GM13976 (cell line): ENCODE measurements around the gene GTF2IRD1.

Experiments
- DNase-seq: peaks from one replicate; pipeline ENCODE4 v3.0.0; 2012; ENCODE audit warnings: low spot score
- in situ Hi-C: fragments of 300-500 bp; cut with MboI; formaldehyde crosslinking; loops from one replicate; pipeline ENCODE4 v1.12.0; 2022; ENCODE audit warnings: low sequenced_read_pairs, mixed read lengths, inconsistent platforms; ENCODE audit not compliant: unreplicated experiment
- TF ChIP-seq, protein P1 (sequence below): IDR thresholded peaks from 2 replicates; pipeline ENCODE4 v1.5.1; 2012; ENCODE audit warnings: borderline replicate concordance, mild to moderate bottlenecking; ENCODE audit not compliant: insufficient read depth; ENCODE audit errors: extremely low read depth, missing control alignments, control extremely low read depth

Gene GTF2IRD1

DNA sequence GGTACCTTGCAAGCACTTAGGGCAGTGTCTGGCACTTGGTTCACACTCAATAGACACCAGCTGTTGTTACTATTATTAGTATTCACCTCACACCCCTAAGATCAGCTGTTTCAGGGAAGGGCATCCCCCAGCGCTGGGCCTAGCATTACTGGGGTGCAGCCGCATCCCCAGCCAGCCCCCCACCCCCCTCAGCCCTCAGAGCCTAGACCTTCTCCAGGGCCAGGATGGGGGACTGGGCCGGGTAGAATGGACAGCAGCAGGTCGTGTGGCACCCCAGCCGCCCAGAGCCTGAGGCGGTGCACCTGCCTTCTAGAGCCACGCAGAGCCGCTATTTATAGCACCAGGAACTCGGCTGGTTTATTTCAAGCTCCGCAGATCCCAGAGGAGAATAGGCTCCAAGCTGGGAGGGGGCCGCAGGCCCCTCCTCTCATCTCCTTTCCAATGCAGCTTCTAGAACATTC lies 60.5 kb downstream of the GTF2IRD1 start:
- in situ Hi-C loops: no loop called here
- no peak for DNase-seq
- TF ChIP-seq, protein P1, sequence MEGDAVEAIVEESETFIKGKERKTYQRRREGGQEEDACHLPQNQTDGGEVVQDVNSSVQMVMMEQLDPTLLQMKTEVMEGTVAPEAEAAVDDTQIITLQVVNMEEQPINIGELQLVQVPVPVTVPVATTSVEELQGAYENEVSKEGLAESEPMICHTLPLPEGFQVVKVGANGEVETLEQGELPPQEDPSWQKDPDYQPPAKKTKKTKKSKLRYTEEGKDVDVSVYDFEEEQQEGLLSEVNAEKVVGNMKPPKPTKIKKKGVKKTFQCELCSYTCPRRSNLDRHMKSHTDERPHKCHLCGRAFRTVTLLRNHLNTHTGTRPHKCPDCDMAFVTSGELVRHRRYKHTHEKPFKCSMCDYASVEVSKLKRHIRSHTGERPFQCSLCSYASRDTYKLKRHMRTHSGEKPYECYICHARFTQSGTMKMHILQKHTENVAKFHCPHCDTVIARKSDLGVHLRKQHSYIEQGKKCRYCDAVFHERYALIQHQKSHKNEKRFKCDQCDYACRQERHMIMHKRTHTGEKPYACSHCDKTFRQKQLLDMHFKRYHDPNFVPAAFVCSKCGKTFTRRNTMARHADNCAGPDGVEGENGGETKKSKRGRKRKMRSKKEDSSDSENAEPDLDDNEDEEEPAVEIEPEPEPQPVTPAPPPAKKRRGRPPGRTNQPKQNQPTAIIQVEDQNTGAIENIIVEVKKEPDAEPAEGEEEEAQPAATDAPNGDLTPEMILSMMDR: no peak

DNA sequence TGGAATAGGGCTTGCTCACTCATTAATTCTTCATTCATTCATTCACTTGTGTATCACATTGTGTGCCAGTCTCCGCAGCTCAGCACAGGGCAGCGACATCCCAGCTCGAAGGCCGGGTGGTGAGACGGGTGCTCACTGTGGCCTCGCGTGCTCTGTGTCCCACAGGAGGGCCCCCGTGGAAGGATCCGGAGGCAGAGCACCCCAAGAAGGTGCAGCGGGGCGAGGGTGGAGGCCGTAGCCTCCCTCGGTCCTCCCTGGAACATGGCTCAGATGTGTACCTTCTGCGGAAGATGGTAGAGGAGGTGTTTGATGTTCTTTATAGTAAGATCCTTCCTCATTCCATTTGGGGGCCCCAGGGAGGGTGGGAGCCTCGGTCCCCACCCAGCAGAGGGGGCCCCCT lies 61.6 kb downstream of the GTF2IRD1 start:
- in situ Hi-C loops: no loop called here
- TF ChIP-seq, protein P1: no peak

DNA sequence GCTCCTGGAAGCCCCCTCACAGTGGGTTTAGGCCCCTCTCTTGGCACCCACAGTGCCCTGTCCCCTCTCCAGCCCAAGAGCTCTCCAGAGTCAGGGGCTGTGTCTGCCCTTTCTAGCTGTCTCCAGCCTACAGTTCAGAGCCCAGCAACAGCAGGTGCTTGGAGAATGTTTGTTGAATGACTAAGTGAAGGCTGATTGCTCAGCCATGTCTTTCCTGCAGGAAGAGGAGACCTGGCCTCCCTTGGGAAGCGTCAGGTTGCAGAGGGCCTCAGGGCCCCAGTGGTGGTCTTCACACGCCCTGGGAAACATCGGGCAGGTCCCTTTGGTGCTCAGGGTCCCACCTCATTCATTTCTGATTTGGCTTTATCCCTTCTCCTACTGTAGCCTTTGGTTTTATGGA lies 62.5 kb downstream of the GTF2IRD1 start:
- no peak for DNase-seq
- in situ Hi-C loops: no loop called here
- TF ChIP-seq, protein P1: no peak

More for the DNA sequence above, 61.6 kb downstream of the GTF2IRD1 start:
- no peak for DNase-seq

DNA sequence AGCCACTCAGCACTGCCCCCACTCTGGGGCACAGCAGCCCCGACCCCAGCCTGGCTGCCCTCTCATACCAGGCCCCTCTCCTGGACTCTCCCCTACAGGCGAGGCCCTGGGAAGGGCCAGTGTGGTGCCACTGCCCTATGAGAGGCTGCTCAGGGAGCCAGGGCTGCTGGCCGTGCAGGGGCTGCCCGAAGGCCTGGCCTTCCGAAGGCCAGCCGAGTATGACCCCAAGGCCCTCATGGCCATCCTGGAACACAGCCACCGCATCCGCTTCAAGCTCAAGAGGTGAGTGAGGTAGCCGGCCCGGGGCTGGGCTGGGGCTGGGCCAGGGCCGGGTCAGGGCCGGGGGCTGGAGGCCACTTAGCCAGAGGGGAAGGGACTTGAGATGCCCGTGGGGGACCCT lies 64.3 kb downstream of the GTF2IRD1 start:
- in situ Hi-C loops: no loop called here
- DNase-seq: no peak
- TF ChIP-seq, protein P1: no peak

DNA sequence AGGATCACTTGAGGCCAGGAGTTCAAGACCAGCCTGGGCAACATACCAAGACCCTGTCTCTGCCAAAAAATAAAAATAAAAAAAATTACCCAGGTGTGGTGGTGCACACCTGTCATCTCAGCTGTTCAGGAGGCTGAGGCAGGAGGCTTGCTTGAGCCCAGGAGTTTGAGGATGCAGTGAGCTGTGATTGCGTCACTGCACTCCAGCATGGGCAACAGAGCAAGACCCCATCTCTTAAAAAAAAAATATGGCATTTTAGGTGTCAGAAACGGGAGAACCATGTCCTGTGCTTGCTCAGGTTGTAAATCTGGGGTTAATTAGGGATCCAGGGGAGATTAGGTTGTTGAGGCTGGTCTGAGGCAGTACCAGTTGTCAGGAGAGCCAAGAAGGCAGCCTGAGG lies 64.9 kb downstream of the GTF2IRD1 start:
- TF ChIP-seq, protein P1: no peak
- no peak for DNase-seq
- in situ Hi-C loops: no loop called here

DNA sequence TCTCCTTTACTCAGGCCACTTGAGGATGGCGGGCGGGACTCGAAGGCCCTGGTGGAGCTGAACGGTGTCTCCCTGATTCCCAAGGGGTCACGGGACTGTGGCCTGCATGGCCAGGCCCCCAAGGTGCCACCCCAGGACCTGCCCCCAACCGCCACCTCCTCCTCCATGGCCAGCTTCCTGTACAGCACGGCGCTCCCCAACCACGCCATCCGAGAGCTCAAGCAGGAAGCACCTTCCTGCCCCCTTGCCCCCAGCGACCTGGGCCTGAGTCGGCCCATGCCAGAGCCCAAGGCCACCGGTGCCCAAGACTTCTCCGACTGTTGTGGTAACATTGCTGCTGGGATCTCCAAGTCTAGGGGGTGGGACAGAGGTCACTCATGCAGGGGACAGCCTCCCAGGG lies 65.7 kb downstream of the GTF2IRD1 start:
- in situ Hi-C loops: no loop called here
- TF ChIP-seq, protein P1: no peak

DNA sequence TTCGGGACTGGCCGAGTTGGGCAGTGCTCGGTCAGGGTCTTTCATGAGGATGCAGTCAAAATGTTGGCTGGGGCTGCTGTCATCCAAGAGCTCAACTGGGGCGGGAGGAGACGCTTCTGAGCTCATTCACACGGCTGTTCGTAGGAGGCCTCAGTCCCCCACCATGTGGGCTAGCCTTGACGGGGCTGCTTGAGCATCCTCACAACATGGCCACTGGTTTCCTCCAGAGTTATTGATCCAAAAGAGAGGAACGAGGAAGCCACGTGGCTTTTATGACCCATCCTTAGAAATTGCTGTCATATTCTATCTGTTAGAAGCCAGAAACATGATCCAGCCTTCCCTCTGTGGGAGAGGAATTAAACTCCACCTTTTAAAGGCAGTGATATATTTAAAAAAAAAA lies 68.1 kb downstream of the GTF2IRD1 start:
- TF ChIP-seq, protein P1: no peak

More for the DNA sequence above, 65.7 kb downstream of the GTF2IRD1 start:
- no peak for DNase-seq

More for the DNA sequence above, 68.1 kb downstream of the GTF2IRD1 start:
- no peak for DNase-seq
- in situ Hi-C loops: no loop called here
